T-helper 2 cell treated with Interferon-gamma antibody and Interleukin-4, amounts not matched to agents 5 μg/mL and 100 μg/mL, for 36 hours (primary cell): Measurements from ENCODE around the gene DISP2.

Source experiments
- DNase-seq: peaks from one replicate; pipeline ENCODE4 v3.0.0; 2021; ENCODE audit warnings: low spot score
- H3K27ac Mint-ChIP-seq: one replicate; pipeline ENCODE4 v1.8.0; 2021; ENCODE audit warnings: mild to moderate bottlenecking, mixed read lengths
- H3K27me3 Mint-ChIP-seq: one replicate; pipeline ENCODE4 v1.8.0; 2021; ENCODE audit warnings: low read depth, mixed read lengths
- H3K36me3 Mint-ChIP-seq: one replicate; pipeline ENCODE4 v1.8.0; 2021; ENCODE audit warnings: low read depth, mixed read lengths
- H3K4me1 Mint-ChIP-seq: one replicate; pipeline ENCODE4 v1.8.0; 2021; ENCODE audit warnings: low read depth, mixed read lengths
- H3K4me3 Mint-ChIP-seq: one replicate; pipeline ENCODE4 v1.8.0; 2022; ENCODE audit warnings: mild to moderate bottlenecking, moderate library complexity, mixed read lengths
- H3K9me3 Mint-ChIP-seq: one replicate; pipeline ENCODE4 v1.8.0; 2021; ENCODE audit warnings: mixed read lengths

DISP2 gene

DNA sequence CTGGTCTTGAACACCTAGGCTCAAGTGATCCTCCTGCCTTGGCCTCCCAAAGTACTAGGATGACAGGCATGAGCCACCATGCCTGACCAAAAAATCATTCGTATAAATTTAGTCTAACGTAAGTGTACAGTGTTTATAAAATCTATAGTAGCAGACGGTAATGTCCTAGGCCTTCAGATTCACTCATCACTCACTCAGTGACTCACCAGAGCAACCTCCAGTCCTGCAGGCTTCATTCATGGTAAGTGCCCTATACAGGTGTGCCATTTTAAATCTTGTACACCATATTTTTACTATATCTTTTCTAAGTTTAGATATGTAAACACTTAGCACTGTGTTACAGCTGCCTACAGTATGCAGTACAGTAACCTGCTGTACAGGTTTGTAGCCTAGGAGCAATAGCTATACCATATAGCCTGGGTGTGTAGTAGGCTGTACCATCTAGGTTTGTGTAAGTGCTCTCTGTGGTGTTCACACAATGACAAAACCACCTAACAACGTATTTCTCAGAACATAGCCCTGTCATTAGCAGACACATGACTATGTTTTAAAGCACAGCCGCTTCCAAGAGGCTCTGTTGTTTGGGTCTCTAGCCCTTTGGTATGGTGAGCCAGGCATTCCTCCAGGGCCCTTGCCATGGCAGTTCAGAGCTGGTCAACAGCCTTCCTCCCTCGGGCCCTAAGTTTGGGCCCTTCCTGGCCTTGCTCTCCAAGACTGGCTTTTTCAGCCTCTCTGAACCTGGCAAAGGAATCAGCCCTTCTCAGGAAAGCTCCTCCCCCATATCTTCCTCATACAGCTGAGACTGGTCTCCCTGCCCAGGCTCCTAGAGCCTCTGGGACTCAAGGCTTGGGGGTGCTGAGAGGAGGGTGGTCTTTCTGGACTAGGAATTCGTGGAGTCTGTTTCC lies 15.4 kb upstream of the DISP2 start:
- peaks cover 4% of the 10 kb centered on the region for H3K4me1 Mint-ChIP-seq
- H3K9me3 Mint-ChIP-seq: no peaks in the 10 kb centered on the region
- no peak for DNase-seq
- H3K4me3 Mint-ChIP-seq: no peak overlapping the region
- H3K36me3 Mint-ChIP-seq: no peaks in the 10 kb centered on the region
- no peaks in the 10 kb centered on the region for H3K27me3 Mint-ChIP-seq
- H3K27ac Mint-ChIP-seq: no peak overlapping the region

DNA sequence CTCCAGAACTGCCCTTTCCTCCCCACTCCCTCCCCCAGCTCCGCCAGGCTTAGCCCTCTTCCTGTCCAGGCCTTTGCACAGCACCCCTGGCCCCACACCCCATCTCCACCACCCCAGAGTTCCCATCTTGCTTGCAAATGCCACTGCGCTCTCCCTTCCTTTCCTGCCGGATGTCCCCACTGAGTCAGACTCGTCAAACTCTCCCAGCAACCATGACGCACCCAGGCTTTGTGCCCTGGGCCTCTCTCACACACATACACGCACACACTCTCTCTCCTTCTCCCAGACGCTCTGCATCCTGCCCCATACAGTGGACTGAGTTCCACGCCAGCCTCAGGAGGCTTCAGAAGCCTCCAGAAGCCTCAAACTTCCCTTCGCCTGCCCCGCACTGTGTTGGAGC lies 14.5 kb upstream of the DISP2 start:
- no peak for DNase-seq
- H3K9me3 Mint-ChIP-seq: no peaks in the 10 kb centered on the region
- no peak overlapping the region for H3K4me3 Mint-ChIP-seq
- H3K27ac Mint-ChIP-seq: no peak overlapping the region
- H3K36me3 Mint-ChIP-seq: no peaks in the 10 kb centered on the region
- H3K4me1 Mint-ChIP-seq: peaks cover 2% of the 10 kb centered on the region
- H3K27me3 Mint-ChIP-seq: no peaks in the 10 kb centered on the region

DNA sequence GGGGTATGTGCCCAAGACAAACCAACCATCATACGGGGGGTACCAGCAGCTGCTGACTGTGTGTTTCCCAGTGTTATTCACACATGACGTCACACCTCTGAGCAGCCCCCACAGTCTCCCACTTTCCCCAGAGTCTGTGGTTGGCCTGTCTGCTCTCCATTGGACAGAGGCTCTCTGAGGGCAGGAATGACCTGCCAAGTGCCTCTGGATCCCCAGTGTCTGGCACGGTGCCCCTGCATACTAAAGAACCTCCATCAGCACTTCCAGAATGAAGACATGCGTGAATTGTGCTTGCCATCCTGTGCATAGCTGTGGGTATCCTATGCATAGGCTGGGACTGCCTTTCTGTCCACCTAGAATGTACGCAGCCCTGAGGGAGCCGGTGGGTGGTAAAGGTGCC lies 13.8 kb upstream of the DISP2 start:
- H3K27ac Mint-ChIP-seq: no peak overlapping the region
- no peaks in the 10 kb centered on the region for H3K9me3 Mint-ChIP-seq
- no peaks in the 10 kb centered on the region for H3K27me3 Mint-ChIP-seq
- no peak for DNase-seq
- H3K36me3 Mint-ChIP-seq: no peaks in the 10 kb centered on the region
- no peak overlapping the region for H3K4me3 Mint-ChIP-seq
- peaks cover 2% of the 10 kb centered on the region for H3K4me1 Mint-ChIP-seq

DNA sequence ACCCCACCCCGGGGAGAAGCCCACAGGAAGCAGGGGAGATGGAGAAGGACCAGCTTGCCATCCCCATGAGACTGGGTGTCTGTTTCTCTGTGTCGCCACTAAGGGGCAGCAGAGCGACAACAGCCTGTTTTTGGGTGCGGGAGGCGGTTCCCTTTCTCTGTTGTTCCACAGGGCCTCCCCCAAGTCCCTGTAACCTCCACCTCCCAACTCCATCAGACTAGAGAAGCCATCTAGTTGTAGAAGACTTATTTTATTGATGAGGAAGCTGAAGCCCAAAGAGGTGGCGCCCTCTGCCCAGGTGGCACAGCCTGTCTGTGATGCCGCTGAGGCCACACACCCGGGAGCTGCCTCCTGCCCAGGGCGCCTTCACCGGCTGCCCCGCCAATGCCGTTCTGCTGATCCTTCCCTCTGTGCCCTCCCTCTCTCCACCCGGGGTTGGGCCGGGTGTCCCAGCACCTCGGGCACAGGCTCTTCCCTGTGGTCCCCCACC lies 13.3 kb upstream of the DISP2 start:
- no peak overlapping the region for H3K27ac Mint-ChIP-seq
- no peak overlapping the region for H3K4me3 Mint-ChIP-seq
- no peaks in the 10 kb centered on the region for H3K27me3 Mint-ChIP-seq
- no peaks in the 10 kb centered on the region for H3K9me3 Mint-ChIP-seq
- no peaks in the 10 kb centered on the region for H3K36me3 Mint-ChIP-seq
- H3K4me1 Mint-ChIP-seq: peaks cover 2% of the 10 kb centered on the region
- peak; percentile 55 for DNase-seq

DNA sequence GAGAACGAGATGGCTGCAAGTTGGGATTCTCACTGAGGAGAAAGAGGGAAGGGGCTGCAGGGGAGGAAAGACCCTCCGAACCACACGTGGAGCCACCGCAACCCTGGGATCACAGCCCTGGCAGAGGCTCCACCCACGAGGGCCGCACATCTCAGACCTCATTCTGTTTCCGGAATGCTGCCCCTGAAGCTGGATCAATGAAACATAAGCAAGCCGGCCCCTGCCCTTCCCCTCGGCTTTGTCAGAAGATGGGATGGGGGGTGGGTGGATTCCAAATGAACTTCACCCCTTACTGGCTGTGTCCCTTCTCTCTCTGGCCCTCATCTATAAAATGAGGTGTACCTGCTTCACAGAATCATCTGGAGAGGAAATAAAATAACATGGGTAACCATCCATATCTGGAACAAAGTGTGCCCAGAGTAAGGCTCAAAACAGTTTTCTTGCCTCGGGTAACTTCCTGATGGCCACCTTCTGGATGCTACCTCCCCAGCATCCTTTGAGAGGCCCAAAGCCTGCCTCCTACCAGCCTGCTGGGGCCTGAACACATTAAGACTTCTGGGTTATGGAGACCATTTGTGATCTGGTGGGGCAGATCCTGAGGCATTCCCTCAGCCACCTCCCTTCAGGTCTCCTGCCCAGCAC lies 12.7 kb upstream of the DISP2 start:
- Mint-ChIP-seq H3K4me3 (no peak overlapping the region), H3K27me3 (no peaks in the 10 kb centered on the region), H3K4me1 (peaks cover 2% of the 10 kb centered on the region), H3K36me3 (no peaks in the 10 kb centered on the region), H3K27ac (no peak overlapping the region), H3K9me3 (no peaks in the 10 kb centered on the region)
- DNase-seq: no peak

DNA sequence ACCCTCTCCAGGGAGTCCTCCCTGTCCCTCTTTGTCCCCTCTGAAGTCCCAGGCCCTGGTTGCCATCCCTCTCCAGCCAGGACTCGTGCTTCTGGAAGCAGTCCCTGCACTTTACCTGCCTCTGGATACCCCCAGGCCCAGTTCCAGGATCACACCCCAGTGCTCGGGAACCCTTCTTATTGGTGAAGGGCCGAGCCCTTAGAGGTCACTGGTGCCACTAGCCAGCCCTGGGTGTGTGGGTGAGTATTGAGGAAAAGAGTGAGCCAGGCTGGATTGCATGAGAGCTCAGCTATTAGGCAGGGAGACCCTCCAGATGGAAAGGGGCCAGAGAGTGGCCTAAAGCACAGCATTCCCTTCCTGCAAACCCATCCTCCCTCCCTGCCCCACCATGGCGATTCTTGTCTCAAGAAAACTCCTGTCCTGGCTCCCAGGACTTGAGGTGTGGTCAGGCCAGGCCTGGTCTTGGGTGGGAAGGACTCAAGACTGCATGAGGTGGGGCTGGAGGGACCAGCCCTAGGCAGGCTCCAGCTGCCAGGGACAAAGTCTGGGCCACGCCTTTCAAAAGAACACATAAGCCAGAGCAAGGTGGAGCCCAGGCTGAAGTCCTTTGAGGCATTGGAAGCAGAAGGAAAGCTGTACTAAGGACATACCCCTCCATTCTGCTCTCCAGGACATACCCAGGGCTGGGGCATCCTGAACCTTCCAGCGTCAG lies 12.0 kb upstream of the DISP2 start:
- H3K4me3 Mint-ChIP-seq: no peak overlapping the region
- no peak for DNase-seq
- peaks cover under 1% of the 10 kb centered on the region for H3K27me3 Mint-ChIP-seq
- H3K4me1 Mint-ChIP-seq: peaks cover 2% of the 10 kb centered on the region
- no peaks in the 10 kb centered on the region for H3K9me3 Mint-ChIP-seq
- H3K36me3 Mint-ChIP-seq: no peaks in the 10 kb centered on the region
- no peak overlapping the region for H3K27ac Mint-ChIP-seq

DNA sequence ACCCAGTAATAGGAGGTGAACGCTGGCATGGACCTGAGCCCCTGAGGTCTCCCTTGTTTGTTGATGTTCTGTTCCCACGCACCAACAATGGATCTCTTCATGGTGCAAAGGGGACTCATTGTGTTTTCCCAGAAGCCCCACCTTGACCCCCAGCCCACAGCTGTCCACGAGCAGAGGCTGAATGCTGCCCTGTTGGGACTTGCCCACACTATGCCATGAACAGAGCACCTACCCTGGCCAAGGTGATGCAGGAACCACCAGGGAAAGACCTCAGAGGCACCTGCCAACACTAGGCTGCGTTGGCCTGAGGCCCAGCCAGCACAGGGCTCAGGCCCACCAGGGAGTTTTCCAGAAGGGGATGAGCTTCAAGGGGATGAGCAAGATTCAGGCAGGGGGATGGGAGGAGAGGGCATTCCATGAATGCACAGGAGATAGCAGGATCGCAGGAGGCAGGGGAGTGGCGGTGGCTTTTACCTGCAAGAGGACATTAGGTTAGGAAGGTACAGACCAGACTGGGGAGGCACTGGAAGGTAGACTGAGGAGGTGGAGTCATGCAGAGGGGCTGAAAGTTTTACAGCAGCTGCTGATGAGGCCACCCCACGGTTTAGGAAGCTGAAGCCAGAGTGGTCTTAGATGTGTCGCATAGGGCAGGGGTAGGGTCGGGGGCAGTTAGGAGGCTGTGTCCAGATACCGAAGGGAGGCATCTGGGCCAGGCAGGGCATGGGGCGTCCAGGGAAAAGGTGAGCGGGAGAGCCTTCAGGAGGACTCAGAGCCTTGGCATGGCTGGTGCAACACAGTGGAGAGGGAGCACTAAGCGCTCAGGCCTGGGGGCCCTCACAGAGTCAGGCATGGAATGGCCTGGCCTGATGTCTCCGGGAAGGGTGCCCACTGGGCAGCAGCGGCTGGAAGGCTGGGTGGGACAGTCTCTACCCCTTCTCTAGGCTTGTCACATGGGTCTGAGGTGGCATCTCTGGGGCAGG lies 11.2 kb upstream of the DISP2 start:
- peaks cover 2% of the 10 kb centered on the region for H3K4me1 Mint-ChIP-seq
- DNase-seq: no peak
- H3K4me3 Mint-ChIP-seq: no peak overlapping the region
- no peaks in the 10 kb centered on the region for H3K36me3 Mint-ChIP-seq
- peaks cover 5% of the 10 kb centered on the region for H3K27me3 Mint-ChIP-seq
- H3K9me3 Mint-ChIP-seq: no peaks in the 10 kb centered on the region
- peak overlapping the region; percentile 29 for H3K27ac Mint-ChIP-seq

DNA sequence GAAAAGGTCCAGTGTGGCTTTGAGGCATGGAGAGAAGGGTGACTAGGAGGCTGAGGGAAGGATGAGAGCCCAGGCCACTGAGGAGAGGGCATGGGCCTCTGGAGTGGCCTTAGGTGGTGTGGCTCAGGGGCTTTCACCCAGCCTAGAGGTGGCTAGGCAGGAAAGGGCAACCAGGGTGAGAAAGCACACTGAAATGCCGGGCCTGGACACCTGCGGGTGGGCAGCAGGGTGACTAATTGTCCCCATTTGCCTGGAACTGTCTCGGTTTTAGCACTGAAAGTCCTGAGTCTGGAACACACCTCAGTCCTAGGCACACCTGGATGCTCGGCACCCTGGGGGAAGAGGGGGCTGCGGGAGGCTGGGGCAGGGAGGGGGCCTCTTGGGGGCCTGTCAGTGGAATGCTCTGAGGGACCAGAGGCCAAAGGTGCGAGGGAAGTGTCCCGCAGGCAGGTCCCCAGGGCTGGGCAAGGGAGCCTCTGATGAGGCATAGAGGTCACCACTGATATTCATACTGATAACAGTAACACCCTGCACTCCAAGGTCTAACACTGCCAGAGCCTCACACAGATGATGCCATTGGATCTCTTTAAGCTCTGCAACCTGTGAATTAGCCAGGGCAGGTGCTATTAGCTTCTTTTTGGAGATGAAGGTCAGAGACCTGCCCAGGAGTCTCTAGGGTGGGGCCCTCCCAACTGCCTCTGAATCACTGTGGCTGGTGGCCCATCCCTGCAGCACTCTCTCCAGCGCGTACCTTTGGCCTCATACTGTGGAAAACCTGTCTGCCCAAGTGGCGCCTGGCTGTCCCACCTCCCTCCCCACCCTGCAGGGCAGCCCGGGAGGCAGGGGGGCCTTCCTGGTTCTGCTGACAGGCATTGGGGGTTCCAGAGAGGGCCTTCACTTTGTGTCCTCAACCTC lies 10.2 kb upstream of the DISP2 start:
- no peaks in the 10 kb centered on the region for H3K36me3 Mint-ChIP-seq
- H3K27ac Mint-ChIP-seq: no peak overlapping the region
- no peak for DNase-seq
- H3K4me3 Mint-ChIP-seq: no peak overlapping the region
- peaks cover 2% of the 10 kb centered on the region for H3K4me1 Mint-ChIP-seq
- H3K9me3 Mint-ChIP-seq: no peaks in the 10 kb centered on the region
- peaks cover 8% of the 10 kb centered on the region for H3K27me3 Mint-ChIP-seq

DNA sequence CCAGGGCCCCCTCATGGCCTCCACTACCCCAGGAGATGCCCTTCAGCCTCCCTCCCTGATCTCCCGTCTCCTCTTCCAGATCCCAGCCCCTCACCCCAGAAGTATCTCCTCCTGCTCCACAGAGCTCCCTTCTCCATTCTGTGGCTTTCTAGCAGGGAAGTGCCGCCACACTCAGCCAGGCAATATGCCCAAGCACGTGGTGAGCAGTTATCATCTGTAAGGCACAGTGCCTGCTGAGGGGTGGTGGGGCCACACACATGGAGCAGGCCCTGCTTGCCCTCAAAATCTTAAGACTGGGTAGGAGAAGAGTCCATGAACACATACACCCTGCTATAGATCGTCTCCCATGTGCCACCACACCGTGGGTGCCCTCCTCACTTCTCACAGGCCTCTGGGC lies 9.5 kb upstream of the DISP2 start:
- H3K9me3 Mint-ChIP-seq: no peaks in the 10 kb centered on the region
- peak overlapping the region; percentile 2 for H3K27ac Mint-ChIP-seq
- H3K4me1 Mint-ChIP-seq: peaks cover 2% of the 10 kb centered on the region
- no peak overlapping the region for H3K4me3 Mint-ChIP-seq
- no peak for DNase-seq
- no peaks in the 10 kb centered on the region for H3K36me3 Mint-ChIP-seq
- H3K27me3 Mint-ChIP-seq: peaks cover 9% of the 10 kb centered on the region

DNA sequence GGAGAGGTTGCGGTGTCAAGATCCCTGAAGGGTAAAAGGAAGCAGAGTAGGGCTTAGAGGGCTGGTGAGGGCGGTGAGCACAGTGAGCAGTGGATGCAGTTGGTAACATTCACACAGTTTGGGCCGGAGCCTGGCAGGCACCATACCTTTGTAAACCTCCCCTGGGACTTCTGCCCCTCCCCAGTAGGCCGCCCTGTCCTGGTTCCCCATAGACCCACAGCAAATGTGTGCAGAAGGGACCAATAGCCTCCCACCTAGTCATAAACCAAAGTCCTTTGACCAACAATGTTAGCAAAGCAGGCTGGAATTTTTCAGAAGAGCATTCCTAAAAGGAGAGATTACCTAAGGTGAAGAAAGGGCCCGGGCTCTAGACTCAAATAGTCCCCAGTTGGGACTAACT lies 8.9 kb upstream of the DISP2 start:
- no peaks in the 10 kb centered on the region for H3K9me3 Mint-ChIP-seq
- peaks cover 2% of the 10 kb centered on the region for H3K4me1 Mint-ChIP-seq
- no peaks in the 10 kb centered on the region for H3K36me3 Mint-ChIP-seq
- no peak overlapping the region for H3K27ac Mint-ChIP-seq
- H3K4me3 Mint-ChIP-seq: no peak overlapping the region
- DNase-seq: no peak
- peaks cover 15% of the 10 kb centered on the region for H3K27me3 Mint-ChIP-seq

DNA sequence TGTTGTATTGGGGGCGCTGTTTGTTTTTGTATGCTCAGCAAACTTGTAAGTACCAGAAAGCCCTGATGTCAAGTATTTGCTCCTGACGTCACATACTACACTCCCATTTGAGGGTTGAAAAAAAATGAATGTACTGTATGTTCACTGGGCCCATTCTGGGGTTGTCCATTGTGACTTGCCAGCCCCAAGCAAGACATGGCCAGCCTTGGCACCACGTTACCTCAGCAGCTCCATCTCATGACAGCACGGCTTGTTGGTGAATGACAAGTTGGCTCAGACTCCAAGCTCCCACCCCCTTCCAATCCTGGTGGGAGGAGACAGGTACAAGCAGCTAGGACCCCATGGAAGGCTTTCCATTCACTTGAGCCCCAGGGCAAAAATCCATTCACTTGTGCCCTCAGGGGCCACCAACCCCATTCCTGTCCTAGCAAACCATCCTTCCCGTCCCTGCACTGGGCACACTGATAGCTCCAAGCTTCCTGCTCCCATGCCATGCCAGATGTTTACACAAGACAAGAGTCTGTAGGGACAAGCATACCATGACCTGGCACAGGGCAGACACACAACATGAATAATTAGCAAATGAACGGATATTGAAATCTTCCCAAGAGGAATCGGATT lies 5.6 kb upstream of the DISP2 start:
- Mint-ChIP-seq H3K27ac (no peak overlapping the region), H3K27me3 (peaks cover 29% of the 10 kb centered on the region), H3K9me3 (no peaks in the 10 kb centered on the region), H3K4me1 (no peaks in the 10 kb centered on the region), H3K4me3 (no peak overlapping the region), H3K36me3 (no peaks in the 10 kb centered on the region)
- DNase-seq: no peak

DNA sequence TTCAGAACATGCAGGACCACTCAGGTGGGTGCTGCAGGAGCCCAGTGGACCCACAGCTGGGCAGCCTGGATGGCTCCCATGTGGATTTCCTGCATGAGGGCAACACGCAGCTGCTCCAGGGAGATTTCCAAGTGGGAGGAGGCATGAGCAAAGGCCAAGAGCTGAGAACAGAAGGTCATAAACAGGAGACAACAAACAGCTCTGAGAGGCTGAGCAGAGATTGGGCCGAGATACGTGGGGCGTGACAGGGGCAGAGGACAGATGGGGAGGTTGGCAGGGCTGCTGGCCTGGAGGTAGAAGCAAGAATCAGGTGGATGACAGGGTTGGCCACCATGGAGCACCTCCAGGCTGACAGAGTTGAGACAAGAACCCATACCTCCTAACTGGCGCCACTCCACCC lies 4.3 kb upstream of the DISP2 start:
- no peaks in the 10 kb centered on the region for H3K36me3 Mint-ChIP-seq
- peaks cover 2% of the 10 kb centered on the region for H3K4me1 Mint-ChIP-seq
- no peak overlapping the region for H3K27ac Mint-ChIP-seq
- no peaks in the 10 kb centered on the region for H3K9me3 Mint-ChIP-seq
- H3K27me3 Mint-ChIP-seq: peaks cover 29% of the 10 kb centered on the region
- DNase-seq: no peak
- no peak overlapping the region for H3K4me3 Mint-ChIP-seq
